Endothelial cell of umbilical vein (primary cell): Measurements from ENCODE around the gene SCYL1. TPM values are rescaled to one million over a fixed set of nuclear protein-coding genes. Genes with fewer than 3 reads are reported as not detected.

Experiments used
- BruUV-seq: library from RNA; stranded (reverse); fragments of 400-500 nt; replicated peaks from 2 replicates; lab custom pipeline; 2021; lab: Mats Ljungman, UMichigan
- CTCF ChIA-PET: fragments of 300-600, 350-600 bp; sonication (Branson Sonifier 250); formaldehyde crosslinking; loops from one replicate; lab custom pipeline; 2021; ENCODE audit warnings: antibody characterized with exemption, inconsistent platforms; lab: Charles Lee
- POLR2A ChIA-PET: fragments of 300-600, 350-600 bp; sonication (Branson Sonifier 250); formaldehyde crosslinking; loops from one replicate; lab custom pipeline; 2021; ENCODE audit warnings: antibody characterized with exemption, inconsistent platforms; lab: Charles Lee
- DNase-seq: peaks from one replicate; pipeline ENCODE4 v3.0.0-alpha.2; 2011; ENCODE audit warnings: low read depth, low spot score
- FAIRE-seq: peaks from 2 replicates; lab custom pipeline; 2011; peaks lifted over from hg19 to GRCh38; lab: Jason Lieb, UNC
- H2AFZ ChIP-seq: 2 replicates; pipeline ENCODE4 v1.6.0; 2012; ENCODE audit warnings: low read depth, low read length, control low read depth, inconsistent platforms
- H3K27ac ChIP-seq: 2 replicates; pipeline ENCODE4 v1.5.1; 2011; ENCODE audit warnings: low read depth, mild to moderate bottlenecking, control low read depth, low read length, moderate library complexity; ENCODE audit not compliant: insufficient read depth
- H3K27me3 ChIP-seq, 2 experiments: 2 replicates each; pipeline versions ENCODE4 v1.6.0 to v1.6.1; 2011; ENCODE audit warnings: low read length in 2 of 2, mixed read lengths in 1 of 2; ENCODE audit not compliant: control insufficient read depth in 2 of 2, insufficient read depth in 2 of 2
- H3K36me3 ChIP-seq, 2 experiments: 2 replicates in 1 of 2; 3 replicates in 1 of 2; pipeline ENCODE4 v1.5.1; 2011; ENCODE audit warnings: low read length in 2 of 2, mild to moderate bottlenecking in 1 of 2, moderate library complexity in 1 of 2; ENCODE audit not compliant: control insufficient read depth in 2 of 2, insufficient read depth in 2 of 2; ENCODE audit errors: extremely low read depth in 1 of 2
- H3K4me1 ChIP-seq: 3 replicates; pipeline ENCODE4 v1.5.1; 2011; ENCODE audit warnings: mild to moderate bottlenecking, low read length; ENCODE audit not compliant: control insufficient read depth, insufficient read depth; ENCODE audit errors: extremely low read depth
- H3K4me2 ChIP-seq: 2 replicates; pipeline ENCODE4 v1.6.1; 2011; ENCODE audit warnings: low read length, control low read depth, mixed read lengths; ENCODE audit not compliant: insufficient read depth
- H3K4me3 ChIP-seq, 3 experiments: fragments of 200-600 bp in 1 of 3; sonication (generic), shearing (Covaris generic) in 1 of 3; replicated peaks in 1 of 3; 2 replicates each; pipeline ENCODE4 v1.5.1; 2011 to 2016; ENCODE audit warnings: control low read depth in 3 of 3, low read length in 3 of 3, mild to moderate bottlenecking in 2 of 3, inconsistent platforms in 1 of 3, low read depth in 1 of 3, moderate library complexity in 1 of 3; ENCODE audit not compliant: insufficient read depth in 1 of 3
- H3K79me2 ChIP-seq: 2 replicates; pipeline ENCODE4 v1.6.0; 2012; ENCODE audit warnings: low read length, inconsistent platforms; ENCODE audit not compliant: control insufficient read depth, insufficient read depth
- H3K9ac ChIP-seq: replicated peaks from 2 replicates; pipeline ENCODE3; 2011; ENCODE audit warnings: low read length, control low read depth; ENCODE audit not compliant: insufficient read depth; ENCODE audit errors: extremely low read depth
- H3K9me1 ChIP-seq: replicated peaks from 3 replicates; pipeline ENCODE4 v1.6.0; 2011; ENCODE audit warnings: mild to moderate bottlenecking, low read length; ENCODE audit not compliant: control insufficient read depth, insufficient read depth; ENCODE audit errors: extremely low read depth
- H3K9me3 ChIP-seq: replicated peaks from 2 replicates; pipeline ENCODE4 v1.5.1; 2012; ENCODE audit warnings: low read length, inconsistent platforms; ENCODE audit not compliant: control insufficient read depth, insufficient read depth
- H4K20me1 ChIP-seq: replicated peaks from 2 replicates; pipeline ENCODE3; 2011; ENCODE audit warnings: mild to moderate bottlenecking, low read length; ENCODE audit not compliant: control insufficient read depth, insufficient read depth; ENCODE audit errors: extremely low read depth
- FOS ChIP-seq: IDR thresholded peaks from 2 replicates; pipeline ENCODE4 v1.6.1; 2011; ENCODE audit warnings: mild to moderate bottlenecking, low read length, moderate library complexity, borderline replicate concordance; ENCODE audit not compliant: insufficient read depth
- GATA2 ChIP-seq: IDR thresholded peaks from 2 replicates; pipeline ENCODE4 v1.7.0; 2011; ENCODE audit warnings: low read depth, mild to moderate bottlenecking, moderate library complexity, mixed read lengths, low read length; ENCODE audit not compliant: insufficient read length, insufficient read depth
- dilution Hi-C: fragments of 300-500 bp; cut with MboI; formaldehyde crosslinking; loops from one replicate; pipeline ENCODE4 v1.15.0; 2019; ENCODE audit warnings: low sequenced_read_pairs; ENCODE audit not compliant: extremely low pct_ligation_motif_present
- intact Hi-C: fragments of 100-400 bp; cut with micrococcal nuclease; formaldehyde crosslinking; loops from one replicate; pipeline ENCODE4 v1.10.0; 2022
- polyA plus RNA-seq, 4 experiments: library from polyadenylated mRNA; depleted of rRNA in 3 of 4; stranded (reverse) in 3 of 4; unstranded in 1 of 4; fragments of >200 nt; gene quantifications; 2 replicates each; pipeline versions ENCODE4 v1.2.1 to v1.2.3, GENCODE V29; 2011 to 2012; ENCODE audit warnings: missing spikeins in 1 of 4
- total RNA-seq: library from RNA; stranded (reverse); gene quantifications from 2 replicates; pipeline ENCODE4 v1.2.3, GENCODE V29; 2021
- TF ChIP-seq, protein P1 (sequence below), 2 donors: IDR thresholded peaks; 1 replicate in 1 of 2; 2 replicates in 1 of 2; pipeline ENCODE4 v1.5.1; 2011; ENCODE audit warnings: low read length in 2 of 2, mild to moderate bottlenecking in 2 of 2, moderate library complexity in 2 of 2, control low read depth in 1 of 2, inconsistent platforms in 1 of 2, low read depth in 1 of 2; ENCODE audit not compliant: insufficient read depth in 1 of 2; ENCODE audit errors: extremely low read depth in 1 of 2
- TF ChIP-seq, protein P2 (sequence below): IDR thresholded peaks from 2 replicates; pipeline ENCODE4 v1.6.1; 2011; ENCODE audit not compliant: insufficient read depth, insufficient read length

Gene SCYL1
- total and polyA plus RNA-seq, 2 donors (not counting 3 experiments of a cell fraction or from before 2014, with no cell fraction given): 88.2 to 126 TPM

DNA sequence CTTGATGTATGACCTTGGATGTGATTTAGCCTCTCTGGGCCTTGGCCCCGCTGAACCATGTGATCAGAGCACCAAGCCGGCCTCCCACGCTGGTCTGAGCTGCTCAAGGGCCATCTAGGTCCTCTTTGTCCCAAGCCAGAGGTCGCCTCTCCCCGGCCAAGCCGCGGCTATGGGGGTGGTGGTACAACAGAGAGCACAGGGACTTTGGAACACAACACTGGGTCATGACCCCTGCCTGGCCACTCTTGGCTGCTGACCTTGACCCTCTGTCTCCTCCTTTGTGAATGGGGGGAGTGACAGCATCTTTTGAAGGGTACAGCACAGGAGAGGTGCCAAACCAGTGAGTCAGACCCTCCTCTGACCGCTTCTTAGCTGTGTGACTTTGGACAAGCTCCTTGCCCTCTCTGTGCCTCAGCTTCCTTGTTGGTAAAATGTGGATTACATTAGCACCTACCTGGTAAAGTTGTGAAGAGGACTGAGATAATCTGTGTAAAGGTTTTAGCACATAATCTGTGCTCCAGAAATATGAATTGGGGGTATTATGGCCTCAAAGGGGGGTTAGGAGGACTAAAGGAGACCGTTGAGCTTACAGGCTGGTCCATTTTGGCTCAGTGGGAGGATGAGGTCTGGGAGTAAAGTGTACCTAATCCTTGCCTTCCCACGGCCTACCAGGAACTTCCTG, 4.7 kb downstream of the SCYL1 start:
- ChIA-PET CTCF (interaction anchor here (1.5 kb wide), 1 partner anchor 10 kb away, joined by 5 read pairs; no protein-coding TSS in a partner anchor), POLR2A (no interaction called here)
- dilution Hi-C loops (no loop called here), intact Hi-C loops (no loop called here)
- no peaks in the 10 kb centered on the region for H3K9me1 ChIP-seq
- TF ChIP-seq, protein P1, sequence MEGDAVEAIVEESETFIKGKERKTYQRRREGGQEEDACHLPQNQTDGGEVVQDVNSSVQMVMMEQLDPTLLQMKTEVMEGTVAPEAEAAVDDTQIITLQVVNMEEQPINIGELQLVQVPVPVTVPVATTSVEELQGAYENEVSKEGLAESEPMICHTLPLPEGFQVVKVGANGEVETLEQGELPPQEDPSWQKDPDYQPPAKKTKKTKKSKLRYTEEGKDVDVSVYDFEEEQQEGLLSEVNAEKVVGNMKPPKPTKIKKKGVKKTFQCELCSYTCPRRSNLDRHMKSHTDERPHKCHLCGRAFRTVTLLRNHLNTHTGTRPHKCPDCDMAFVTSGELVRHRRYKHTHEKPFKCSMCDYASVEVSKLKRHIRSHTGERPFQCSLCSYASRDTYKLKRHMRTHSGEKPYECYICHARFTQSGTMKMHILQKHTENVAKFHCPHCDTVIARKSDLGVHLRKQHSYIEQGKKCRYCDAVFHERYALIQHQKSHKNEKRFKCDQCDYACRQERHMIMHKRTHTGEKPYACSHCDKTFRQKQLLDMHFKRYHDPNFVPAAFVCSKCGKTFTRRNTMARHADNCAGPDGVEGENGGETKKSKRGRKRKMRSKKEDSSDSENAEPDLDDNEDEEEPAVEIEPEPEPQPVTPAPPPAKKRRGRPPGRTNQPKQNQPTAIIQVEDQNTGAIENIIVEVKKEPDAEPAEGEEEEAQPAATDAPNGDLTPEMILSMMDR (IDR thresholded peaks at IDR 0.05; ENCODE audit: extremely low read depth in 1 of 2, insufficient read depth in 1 of 2, low read depth in 1 of 2, low read length in 2 of 2): no peak
- TF ChIP-seq, protein P2, sequence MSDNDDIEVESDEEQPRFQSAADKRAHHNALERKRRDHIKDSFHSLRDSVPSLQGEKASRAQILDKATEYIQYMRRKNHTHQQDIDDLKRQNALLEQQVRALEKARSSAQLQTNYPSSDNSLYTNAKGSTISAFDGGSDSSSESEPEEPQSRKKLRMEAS: no peak
- TF ChIP-seq GATA2: no peak
- TF ChIP-seq FOS: no peak
- no peak overlapping the region for H3K4me2 ChIP-seq
- DNase-seq: no peak
- peaks cover 16 to 43% of the 10 kb centered on the region in 2 experiments for H3K36me3 ChIP-seq
- H3K79me2 ChIP-seq: peaks cover 21% of the 10 kb centered on the region
- H3K4me1 ChIP-seq: peaks cover 8% of the 10 kb centered on the region
- H3K27ac ChIP-seq: no peak overlapping the region
- no peak overlapping the region for H2AFZ ChIP-seq
- no peak for FAIRE-seq
- H3K27me3 ChIP-seq: no peaks in the 10 kb centered on the region
- no TSS peak for BruUV-seq
- no peak overlapping the region for H3K4me3 ChIP-seq
- no peaks in the 10 kb centered on the region for H4K20me1 ChIP-seq
- H3K9me3 ChIP-seq: no peaks in the 10 kb centered on the region
- H3K9ac ChIP-seq: no peak overlapping the region
